Dermis microvascular lymphatic vessel endothelial cell (primary cell): ENCODE data around the gene ZNHIT3. TPM values are rescaled to one million over a fixed set of nuclear protein-coding genes. Genes with fewer than 3 reads are reported as not detected.
A peak's percentile ranks its signal among the peaks of the same experiment; 100 is the strongest.
"Not testable (repeated sequence)": the region's sequence is repeated elsewhere in the genome, so short reads cannot be mapped to it uniquely, and the experiment has no call there.

Source experiments
- DNase-seq, 2 donors: peaks; one replicate each; pipeline versions ENCODE4 v3.0.0 to v3.0.0-alpha.2; 2010; ENCODE audit warnings: low read depth in 2 of 2
- total RNA-seq: library from RNA; depleted of rRNA; stranded (reverse); fragments of >200 nt; gene quantifications from 2 replicates; pipeline ENCODE4 v1.2.1, GENCODE V29; 2014

Gene ZNHIT3
- total RNA-seq, result 21.7 and 22.9 TPM in 2 replicates

- peak; percentile 91 to 95 for DNase-seq
Observed at GRCh38 chr17:36486204-36487194, at the start of gene ZNHIT3. ZNHIT3 (plus strand) TSS chr17:36486681; CDS start chr17:36486700, 19 bp downstream.

GRCh38 chr17:36441792-36442191, 44.7 kb upstream of the ZNHIT3 start:
- not testable (repeated sequence) for DNase-seq

- no peak for DNase-seq
Observed at GRCh38 chr17:36443777-36444176, 42.7 kb upstream of the ZNHIT3 start.

GRCh38 chr17:36449997-36450396, 36.5 kb upstream of the ZNHIT3 start:
- not testable (repeated sequence) for DNase-seq

GRCh38 chr17:36452888-36453287, 33.6 kb upstream of the ZNHIT3 start:
- not testable (repeated sequence) for DNase-seq

GRCh38 chr17:36457701-36458100, 28.8 kb upstream of the ZNHIT3 start:
- not testable (repeated sequence) for DNase-seq

- no peak for DNase-seq
Observed at GRCh38 chr17:36459045-36459444, 27.4 kb upstream of the ZNHIT3 start.

GRCh38 chr17:36459601-36460000, 26.9 kb upstream of the ZNHIT3 start:
- no peak for DNase-seq

- no peak for DNase-seq
Observed at GRCh38 chr17:36460265-36460937, 26.1 kb upstream of the ZNHIT3 start.

GRCh38 chr17:36461330-36462110, 25.0 kb upstream of the ZNHIT3 start:
- no peak for DNase-seq

GRCh38 chr17:36463916-36464764, 22.3 kb upstream of the ZNHIT3 start:
- DNase-seq, result peak in 1 of 2 donors; percentile 52

GRCh38 chr17:36464765-36465088, 21.8 kb upstream of the ZNHIT3 start:
- DNase-seq, result no peak

GRCh38 chr17:36468903-36469635, 17.4 kb upstream of the ZNHIT3 start:
- DNase-seq, result no peak

GRCh38 chr17:36469733-36470132, 16.7 kb upstream of the ZNHIT3 start:
- no peak for DNase-seq

- DNase-seq, result no peak
Observed at GRCh38 chr17:36470499-36470898, 16.0 kb upstream of the ZNHIT3 start.

- DNase-seq, result no peak
Observed at GRCh38 chr17:36474571-36474970, 11.9 kb upstream of the ZNHIT3 start.

- DNase-seq, result no peak
Observed at GRCh38 chr17:36475346-36475970, 11.0 kb upstream of the ZNHIT3 start.

- DNase-seq, result no peak
Observed at GRCh38 chr17:36481829-36482228, 4.7 kb upstream of the ZNHIT3 start.

- peak; percentile 45 to 83 for DNase-seq
Observed at GRCh38 chr17:36482611-36483504, 3.6 kb upstream of the ZNHIT3 start.
